Measurements from ENCODE around the gene SIL1.

DNA sequence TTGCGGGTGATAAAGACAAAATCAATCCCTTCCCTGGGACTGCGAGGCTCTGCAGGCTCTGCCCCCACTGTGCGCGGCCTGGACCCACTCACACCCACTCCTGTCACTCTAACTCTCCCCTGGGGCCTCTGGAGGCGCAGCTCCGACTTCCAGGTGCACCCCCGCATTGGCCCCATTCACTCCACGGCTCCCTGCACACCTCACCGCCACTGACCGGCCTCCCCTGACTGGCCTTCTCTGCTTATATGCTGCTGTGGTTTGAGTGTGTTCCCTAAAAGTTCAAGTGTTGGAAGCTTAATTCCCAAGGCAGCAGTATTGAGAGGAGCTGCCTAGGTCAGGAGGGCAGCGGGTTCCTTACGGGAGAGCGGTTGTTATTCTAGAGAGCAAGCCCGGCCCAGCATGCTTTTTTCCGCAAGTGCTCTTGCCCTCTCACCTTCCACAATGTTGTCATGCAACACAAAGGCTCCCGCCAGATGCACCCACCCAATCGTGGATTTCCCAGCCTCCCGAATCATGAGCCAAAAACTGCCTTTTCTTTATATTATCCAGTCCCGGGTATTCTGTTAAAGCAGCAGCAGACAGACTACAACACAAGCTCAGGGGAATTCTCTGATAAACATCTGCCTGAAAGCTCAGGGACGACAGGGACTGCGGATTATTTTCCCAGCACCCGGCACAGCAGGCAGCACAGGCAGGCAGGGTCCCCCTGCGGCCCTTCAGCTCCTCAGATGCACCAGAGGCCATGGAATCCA is 249.5 kb downstream of the SIL1 start:
- TF ChIP-seq, protein P1, sequence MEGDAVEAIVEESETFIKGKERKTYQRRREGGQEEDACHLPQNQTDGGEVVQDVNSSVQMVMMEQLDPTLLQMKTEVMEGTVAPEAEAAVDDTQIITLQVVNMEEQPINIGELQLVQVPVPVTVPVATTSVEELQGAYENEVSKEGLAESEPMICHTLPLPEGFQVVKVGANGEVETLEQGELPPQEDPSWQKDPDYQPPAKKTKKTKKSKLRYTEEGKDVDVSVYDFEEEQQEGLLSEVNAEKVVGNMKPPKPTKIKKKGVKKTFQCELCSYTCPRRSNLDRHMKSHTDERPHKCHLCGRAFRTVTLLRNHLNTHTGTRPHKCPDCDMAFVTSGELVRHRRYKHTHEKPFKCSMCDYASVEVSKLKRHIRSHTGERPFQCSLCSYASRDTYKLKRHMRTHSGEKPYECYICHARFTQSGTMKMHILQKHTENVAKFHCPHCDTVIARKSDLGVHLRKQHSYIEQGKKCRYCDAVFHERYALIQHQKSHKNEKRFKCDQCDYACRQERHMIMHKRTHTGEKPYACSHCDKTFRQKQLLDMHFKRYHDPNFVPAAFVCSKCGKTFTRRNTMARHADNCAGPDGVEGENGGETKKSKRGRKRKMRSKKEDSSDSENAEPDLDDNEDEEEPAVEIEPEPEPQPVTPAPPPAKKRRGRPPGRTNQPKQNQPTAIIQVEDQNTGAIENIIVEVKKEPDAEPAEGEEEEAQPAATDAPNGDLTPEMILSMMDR (IDR thresholded peaks at IDR 0.05; ENCODE audit: insufficient read depth, low read depth, low read length), result no peak
- TF ChIP-seq EZH2 (IDR thresholded peaks at IDR 0.05; ENCODE audit: insufficient read depth, low read length), result no peak
